HCT116 (cell line): Measurements from ENCODE around the gene WDR48. TPM values are rescaled to one million over a fixed set of nuclear protein-coding genes. Genes with fewer than 3 reads are reported as not detected.

Source experiments
- ATAC-seq: fragments of 200-7000 bp; cut with Tn5 transposase; 2 replicates; pipeline ENCODE4 v1.9.1; 2020; ENCODE audit warnings: mild to moderate bottlenecking, moderate library complexity
- BruUV-seq: library from RNA; stranded (reverse); fragments of 400-500 nt; replicated peaks from 2 replicates; lab custom pipeline; 2021; lab: Mats Ljungman, UMichigan
- CTCF ChIA-PET: fragments of 300-600 bp; sonication (Branson Sonifier 250); formaldehyde crosslinking; loops from one replicate; lab custom pipeline; 2021; ENCODE audit warnings: antibody characterized with exemption; lab: Charles Lee
- POLR2A ChIA-PET: fragments of 300-600, 350-600 bp; sonication (Branson Sonifier 250); formaldehyde crosslinking; loops from one replicate; lab custom pipeline; 2021; ENCODE audit warnings: antibody characterized with exemption; lab: Charles Lee
- RAD21 ChIA-PET, 2 experiments: fragments of 300-600 bp; sonication (Branson Sonifier 250); formaldehyde crosslinking; loops; one replicate each; lab custom pipeline; 2023; ENCODE audit warnings: low total read pairs in 2 of 2; ENCODE audit not compliant: uncharacterized antibody in 2 of 2, unreplicated experiment in 2 of 2, low non-redundant PET in 1 of 2; lab: Charles Lee
- DNase-seq: peaks from one replicate; pipeline ENCODE4 v3.0.0-alpha.2; 2010; ENCODE audit warnings: low read depth, low spot score
- H2AFZ ChIP-seq: fragments of 200-600 bp; shearing (Covaris generic), sonication (generic); 2 replicates; pipeline ENCODE4 v1.6.1; 2017; ENCODE audit warnings: low read depth, mixed run types, mixed read lengths, antibody characterized with exemption, low read length; ENCODE audit not compliant: poor library complexity, severe bottlenecking
- H3K27ac ChIP-seq: 2 replicates; pipeline ENCODE4 v1.5.1; 2012; ENCODE audit warnings: low read depth, low read length
- H3K27me3 ChIP-seq: fragments of 200-600 bp; sonication (generic); 2 replicates; pipeline ENCODE4 v1.6.1; 2016; ENCODE audit warnings: mixed run types, low read length, mixed read lengths; ENCODE audit not compliant: insufficient read depth
- H3K36me3 ChIP-seq, 2 experiments: fragments of 200-500 bp in 1 of 2; fragments of 200-600 bp in 1 of 2; sonication (Bioruptor generic) in 1 of 2; sonication (generic) in 1 of 2; 2 replicates each; pipeline versions ENCODE4 v1.5.1 to v1.6.1; 2014 to 2016; ENCODE audit warnings: low read length in 2 of 2, inconsistent platforms in 1 of 2, mixed read lengths in 1 of 2, mixed run types in 1 of 2; ENCODE audit not compliant: insufficient read depth in 2 of 2, control insufficient read depth in 1 of 2
- H3K4me1 ChIP-seq, 2 experiments: fragments of 200-600 bp in 1 of 2; sonication (generic) in 1 of 2; 2 replicates each; pipeline versions ENCODE4 v1.5.1 to v1.6.1; 2012 to 2017; ENCODE audit warnings: low read length in 2 of 2, inconsistent platforms in 1 of 2, mild to moderate bottlenecking in 1 of 2, mixed read lengths in 1 of 2, mixed run types in 1 of 2, moderate library complexity in 1 of 2; ENCODE audit not compliant: insufficient read depth in 2 of 2, control insufficient read depth in 1 of 2
- H3K4me2 ChIP-seq: fragments of 200-600 bp; sonication (generic); 2 replicates; pipeline ENCODE4 v1.6.1; 2017; ENCODE audit warnings: mixed run types, low read length, mixed read lengths
- H3K4me3 ChIP-seq, 2 experiments: fragments of 200-600 bp in 1 of 2; sonication (generic) in 1 of 2; replicated peaks in 1 of 2; 2 replicates each; pipeline ENCODE4 v1.5.1; 2011 to 2016; ENCODE audit warnings: low read length in 2 of 2, control low read depth in 1 of 2, low read depth in 1 of 2, mild to moderate bottlenecking in 1 of 2, mixed read lengths in 1 of 2, mixed run types in 1 of 2
- H3K79me2 ChIP-seq: fragments of 200-600 bp; sonication (generic); 2 replicates; pipeline ENCODE4 v1.6.1; 2017; ENCODE audit warnings: mild to moderate bottlenecking, mixed run types, low read length, moderate library complexity, mixed read lengths; ENCODE audit not compliant: insufficient read depth
- H3K9ac ChIP-seq: fragments of 200-600 bp; sonication (generic); 2 replicates; pipeline ENCODE4 v1.6.1; 2016; ENCODE audit warnings: low read length, mixed read lengths
- H3K9me2 ChIP-seq: fragments of 200-600 bp; sonication (generic), shearing (Covaris generic); 2 replicates; pipeline ENCODE4 v1.6.1; 2017; ENCODE audit warnings: mixed run types, mild to moderate bottlenecking, moderate library complexity; ENCODE audit not compliant: insufficient read depth
- H3K9me3 ChIP-seq, 2 experiments: fragments of 200-500 bp in 1 of 2; fragments of 200-600 bp in 1 of 2; sonication (Bioruptor generic) in 1 of 2; sonication (generic) in 1 of 2; 2 replicates each; pipeline ENCODE4 v1.6.1; 2014 to 2017; ENCODE audit warnings: low read length in 2 of 2, mixed read lengths in 2 of 2, inconsistent platforms in 1 of 2, low read depth in 1 of 2, mild to moderate bottlenecking in 1 of 2, mixed run types in 1 of 2, moderate library complexity in 1 of 2; ENCODE audit not compliant: control insufficient read depth in 1 of 2, insufficient read depth in 1 of 2
- H4K20me1 ChIP-seq: fragments of 200-600 bp; sonication (generic), shearing (Covaris generic); 2 replicates; pipeline ENCODE4 v1.6.1; 2017; ENCODE audit warnings: mixed run types, mild to moderate bottlenecking, moderate library complexity; ENCODE audit not compliant: insufficient read depth
- CEBPB ChIP-seq: IDR thresholded peaks from 2 replicates; pipeline ENCODE4 v1.6.1; 2012; ENCODE audit warnings: low read depth
- EZH2phosphoT487 ChIP-seq: fragments of 200-600 bp; IDR thresholded peaks from 2 replicates; pipeline ENCODE4 v1.6.1; 2018; ENCODE audit warnings: antibody characterized with exemption, borderline replicate concordance
- JUND ChIP-seq: IDR thresholded peaks from 2 replicates; pipeline ENCODE4 v1.6.1; 2012
- POLR2A ChIP-seq: IDR thresholded peaks from 2 replicates; pipeline ENCODE4 v1.7.0; 2011; ENCODE audit warnings: borderline replicate concordance; ENCODE audit not compliant: insufficient read depth, insufficient read length; ENCODE audit errors: extremely low read depth
- POLR2AphosphoS5 ChIP-seq: IDR thresholded peaks from 2 replicates; pipeline ENCODE4 v1.6.1; 2011; ENCODE audit warnings: mild to moderate bottlenecking, low read depth, low read length, moderate library complexity
- RAD21 ChIP-seq: IDR thresholded peaks from 2 replicates; pipeline ENCODE4 v1.6.1; 2012; ENCODE audit warnings: low read depth, mild to moderate bottlenecking
- SIN3A ChIP-seq: IDR thresholded peaks from 2 replicates; pipeline ENCODE4 v1.6.1; 2012; ENCODE audit warnings: low read depth
- SRF ChIP-seq: IDR thresholded peaks from 2 replicates; pipeline ENCODE4 v1.6.1; 2012; ENCODE audit warnings: low read depth
- YY1 ChIP-seq: IDR thresholded peaks from 2 replicates; pipeline ENCODE4 v1.6.1; 2011; ENCODE audit warnings: low read length, low read depth, moderate library complexity, mild to moderate bottlenecking; ENCODE audit not compliant: insufficient replicate concordance; ENCODE audit errors: extremely low read depth
- ZFX ChIP-seq: fragments of 450-650 bp; IDR thresholded peaks from 2 replicates; pipeline ENCODE4 v1.6.1; 2017
- ZNF274 ChIP-seq: fragments of 200-500 bp; sonication (Bioruptor generic); IDR thresholded peaks from 2 replicates; pipeline ENCODE4 v1.6.1; 2014; ENCODE audit warnings: mild to moderate bottlenecking, low read depth, low read length, inconsistent platforms
- intact Hi-C: fragments of 100-400 bp; cut with micrococcal nuclease; formaldehyde crosslinking; loops from 2 replicates; pipeline ENCODE4 v1.10.0; 2022
- total RNA-seq: library from RNA; stranded (reverse); gene quantifications from one replicate; pipeline ENCODE4 v1.2.1, GENCODE V29; 2021; ENCODE audit not compliant: unreplicated experiment
- TF ChIP-seq, protein P1 (sequence below): IDR thresholded peaks from 2 replicates; pipeline ENCODE4 v1.6.1; 2012; ENCODE audit warnings: low read depth

The WDR48 gene
- total RNA-seq, 1 experiment from 2014 or later, result 35.6 TPM

GRCh38 chr3:39136533-39137434 is 85.0 kb downstream of the WDR48 start:
- BruUV-seq, result no TSS peak

DNA sequence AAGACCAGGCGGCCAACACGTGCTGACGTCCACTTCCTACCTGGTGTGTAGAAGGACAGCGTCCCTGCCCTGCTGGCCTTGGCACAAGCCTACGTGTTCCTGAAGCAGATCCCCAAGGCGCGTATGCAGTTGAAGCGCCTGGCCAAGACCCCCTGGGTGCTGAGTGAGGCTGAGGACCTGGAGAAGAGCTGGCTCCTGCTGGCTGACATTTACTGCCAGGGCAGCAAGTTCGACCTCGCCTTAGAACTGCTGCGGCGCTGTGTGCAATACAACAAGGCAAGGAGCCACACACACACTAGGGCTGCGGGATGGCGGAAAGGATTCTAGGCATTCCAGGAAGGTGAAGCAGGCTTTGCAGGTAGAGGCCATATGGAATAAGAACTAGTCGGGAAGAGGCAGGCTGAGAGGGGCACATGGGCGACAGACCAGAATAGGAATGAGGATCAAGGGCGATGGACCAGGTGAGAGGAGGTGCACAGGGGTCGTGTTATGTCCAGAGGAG is 85.7 kb downstream of the WDR48 start:
- intact Hi-C loops, result no loop called here
- H4K20me1 ChIP-seq, result no peaks in the 10 kb centered on the region
- H3K9me2 ChIP-seq, result no peaks in the 10 kb centered on the region
- no peak overlapping the region for H3K27ac ChIP-seq
- no peak overlapping the region for H3K4me3 ChIP-seq
- no peaks in the 10 kb centered on the region for H3K27me3 ChIP-seq
- H3K79me2 ChIP-seq, result no peaks in the 10 kb centered on the region; the same call in 1 of the 2 replicates
- peaks cover 0 to 3% of the 10 kb centered on the region in 2 experiments; a peak in 1 of 4 replicates for H3K36me3 ChIP-seq
- BruUV-seq, result no TSS peak
- H3K9ac ChIP-seq, result no peak overlapping the region
- ATAC-seq (no peak), DNase-seq (no peak)
- no peaks in the 10 kb centered on the region for H3K9me3 ChIP-seq
- H3K4me2 ChIP-seq, result no peak overlapping the region
- H3K4me1 ChIP-seq, result peaks cover 26 to 33% of the 10 kb centered on the region in 2 experiments
- no peak overlapping the region for H2AFZ ChIP-seq
- ChIA-PET CTCF (no interaction called here), POLR2A (no interaction called here), RAD21 (no interaction called here)
- TF ChIP-seq EZH2phosphoT487, result no peak
- no peak for TF ChIP-seq CEBPB
- no peak for TF ChIP-seq POLR2A
- no peak for TF ChIP-seq POLR2AphosphoS5
- no peak for TF ChIP-seq SRF
- no peak for TF ChIP-seq JUND
- TF ChIP-seq ZFX, result no peak
- TF ChIP-seq, protein P1, sequence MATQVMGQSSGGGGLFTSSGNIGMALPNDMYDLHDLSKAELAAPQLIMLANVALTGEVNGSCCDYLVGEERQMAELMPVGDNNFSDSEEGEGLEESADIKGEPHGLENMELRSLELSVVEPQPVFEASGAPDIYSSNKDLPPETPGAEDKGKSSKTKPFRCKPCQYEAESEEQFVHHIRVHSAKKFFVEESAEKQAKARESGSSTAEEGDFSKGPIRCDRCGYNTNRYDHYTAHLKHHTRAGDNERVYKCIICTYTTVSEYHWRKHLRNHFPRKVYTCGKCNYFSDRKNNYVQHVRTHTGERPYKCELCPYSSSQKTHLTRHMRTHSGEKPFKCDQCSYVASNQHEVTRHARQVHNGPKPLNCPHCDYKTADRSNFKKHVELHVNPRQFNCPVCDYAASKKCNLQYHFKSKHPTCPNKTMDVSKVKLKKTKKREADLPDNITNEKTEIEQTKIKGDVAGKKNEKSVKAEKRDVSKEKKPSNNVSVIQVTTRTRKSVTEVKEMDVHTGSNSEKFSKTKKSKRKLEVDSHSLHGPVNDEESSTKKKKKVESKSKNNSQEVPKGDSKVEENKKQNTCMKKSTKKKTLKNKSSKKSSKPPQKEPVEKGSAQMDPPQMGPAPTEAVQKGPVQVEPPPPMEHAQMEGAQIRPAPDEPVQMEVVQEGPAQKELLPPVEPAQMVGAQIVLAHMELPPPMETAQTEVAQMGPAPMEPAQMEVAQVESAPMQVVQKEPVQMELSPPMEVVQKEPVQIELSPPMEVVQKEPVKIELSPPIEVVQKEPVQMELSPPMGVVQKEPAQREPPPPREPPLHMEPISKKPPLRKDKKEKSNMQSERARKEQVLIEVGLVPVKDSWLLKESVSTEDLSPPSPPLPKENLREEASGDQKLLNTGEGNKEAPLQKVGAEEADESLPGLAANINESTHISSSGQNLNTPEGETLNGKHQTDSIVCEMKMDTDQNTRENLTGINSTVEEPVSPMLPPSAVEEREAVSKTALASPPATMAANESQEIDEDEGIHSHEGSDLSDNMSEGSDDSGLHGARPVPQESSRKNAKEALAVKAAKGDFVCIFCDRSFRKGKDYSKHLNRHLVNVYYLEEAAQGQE, result no peak
- no peak for TF ChIP-seq RAD21

More at GRCh38 chr3:39136533-39137434, 85.0 kb downstream of the WDR48 start:
- Histone ChIP-seq H3K27ac (no peak overlapping the region), H3K4me1 (peaks cover 19 to 29% of the 10 kb centered on the region in 2 experiments), H2AFZ (no peak overlapping the region), H3K4me2 (no peak overlapping the region), H3K9me3 (no peaks in the 10 kb centered on the region), H4K20me1 (no peaks in the 10 kb centered on the region), H3K79me2 (no peaks in the 10 kb centered on the region; the same call in 1 of the 2 replicates), H3K27me3 (no peaks in the 10 kb centered on the region), H3K9me2 (no peaks in the 10 kb centered on the region), H3K36me3 (no peaks in the 10 kb centered on the region), H3K4me3 (no peak overlapping the region), H3K9ac (no peak overlapping the region)
- RAD21 ChIA-PET, result no interaction called here
- TF ChIP-seq ZNF274 (no peak), SIN3A (no peak), YY1 (no peak)
- DNase-seq (no peak), ATAC-seq (no peak)
- CTCF ChIA-PET, result no interaction called here
- intact Hi-C loops, result no loop called here
- POLR2A ChIA-PET, result no interaction called here
